Measurements from ENCODE around the gene IQSEC1. TPM values are rescaled to one million over a fixed set of nuclear protein-coding genes. Genes with fewer than 3 reads are reported as not detected.

The IQSEC1 gene
- polyA plus RNA-seq, 1 donor (not counting 4 experiments of a cell fraction or from before 2014, with no cell fraction given): 2.8 TPM

DNA sequence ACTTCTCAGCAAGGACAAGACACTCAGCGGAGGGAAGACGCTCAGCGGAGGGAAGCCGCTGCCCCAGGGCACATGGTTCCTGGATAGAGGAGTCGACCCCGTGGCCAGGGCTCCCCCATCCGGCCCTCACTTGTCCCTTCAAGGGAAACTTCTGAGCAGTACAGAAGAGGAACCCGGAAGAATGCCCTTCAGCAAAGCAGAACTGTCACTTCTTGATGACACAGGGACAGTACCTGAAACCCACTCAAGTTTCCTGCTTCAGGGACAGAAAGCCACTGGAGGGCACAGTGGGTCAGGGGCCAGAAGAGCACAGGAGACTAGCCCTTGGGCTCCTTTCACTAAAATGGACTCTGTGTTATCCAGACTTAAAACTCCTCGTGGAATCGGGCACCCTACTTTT is 134.1 kb downstream of the IQSEC1 start:
- Histone ChIP-seq H3K9me3 (ENCODE audit: control insufficient read depth, low read depth, low read length) (no peaks in the 10 kb centered on the region), H2AFZ (ENCODE audit: control insufficient read depth, low read length) (no peak overlapping the region), H4K20me1 (ENCODE audit: control insufficient read depth, extremely low read depth, insufficient read depth, low read length) (no peaks in the 10 kb centered on the region), H3K27ac (ENCODE audit: control insufficient read depth, insufficient read depth, low read length) (no peak overlapping the region), H3K4me3 (ENCODE audit: control insufficient read depth in 2 of 3, extremely low read depth in 1 of 3, insufficient read depth in 2 of 3, low read depth in 1 of 3, low read length in 3 of 3) (no peak overlapping the region), H3K4me1 (ENCODE audit: control insufficient read depth, extremely low read depth, insufficient read depth, low read length) (no peaks in the 10 kb centered on the region), H3K9me1 (ENCODE audit: control insufficient read depth, extremely low read depth, insufficient read depth, low read length) (no peaks in the 10 kb centered on the region), H3K79me2 (ENCODE audit: control insufficient read depth, insufficient read depth, low read length) (no peaks in the 10 kb centered on the region), H3K9ac (ENCODE audit: control insufficient read depth, extremely low read depth, insufficient read depth, low read length) (no peak overlapping the region), H3K27me3 (ENCODE audit: control insufficient read depth, extremely low read depth, insufficient read depth, low read length) (no peaks in the 10 kb centered on the region), H3K4me2 (ENCODE audit: control insufficient read depth, extremely low read depth, insufficient read depth, low read depth, low read length) (no peak overlapping the region), H3K36me3 (ENCODE audit: control insufficient read depth in 2 of 2, extremely low read depth in 1 of 2, insufficient read depth in 2 of 2, low read length in 2 of 2) (peaks cover 14 to 17% of the 10 kb centered on the region in 2 experiments)
- FAIRE-seq (no peak), DNase-seq (ENCODE audit: low read depth, low spot score) (no peak)
- TF ChIP-seq EZH2 (IDR thresholded peaks at IDR 0.05; ENCODE audit: low read length): no peak
- TF ChIP-seq, protein P1, sequence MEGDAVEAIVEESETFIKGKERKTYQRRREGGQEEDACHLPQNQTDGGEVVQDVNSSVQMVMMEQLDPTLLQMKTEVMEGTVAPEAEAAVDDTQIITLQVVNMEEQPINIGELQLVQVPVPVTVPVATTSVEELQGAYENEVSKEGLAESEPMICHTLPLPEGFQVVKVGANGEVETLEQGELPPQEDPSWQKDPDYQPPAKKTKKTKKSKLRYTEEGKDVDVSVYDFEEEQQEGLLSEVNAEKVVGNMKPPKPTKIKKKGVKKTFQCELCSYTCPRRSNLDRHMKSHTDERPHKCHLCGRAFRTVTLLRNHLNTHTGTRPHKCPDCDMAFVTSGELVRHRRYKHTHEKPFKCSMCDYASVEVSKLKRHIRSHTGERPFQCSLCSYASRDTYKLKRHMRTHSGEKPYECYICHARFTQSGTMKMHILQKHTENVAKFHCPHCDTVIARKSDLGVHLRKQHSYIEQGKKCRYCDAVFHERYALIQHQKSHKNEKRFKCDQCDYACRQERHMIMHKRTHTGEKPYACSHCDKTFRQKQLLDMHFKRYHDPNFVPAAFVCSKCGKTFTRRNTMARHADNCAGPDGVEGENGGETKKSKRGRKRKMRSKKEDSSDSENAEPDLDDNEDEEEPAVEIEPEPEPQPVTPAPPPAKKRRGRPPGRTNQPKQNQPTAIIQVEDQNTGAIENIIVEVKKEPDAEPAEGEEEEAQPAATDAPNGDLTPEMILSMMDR (optimal IDR thresholded peaks at IDR 0.05 in 1 of 3, IDR thresholded peaks at IDR 0.05 in 1 of 3, conservative IDR thresholded peaks at IDR 0.05 in 1 of 3; ENCODE audit: extremely low read depth in 1 of 3, insufficient read depth in 2 of 3, low read length in 3 of 3): no peak
- dilution Hi-C loops (cut with MboI; ENCODE audit: extremely low pct_ligation_motif_present, low sequenced_read_pairs): no loop called here

DNA sequence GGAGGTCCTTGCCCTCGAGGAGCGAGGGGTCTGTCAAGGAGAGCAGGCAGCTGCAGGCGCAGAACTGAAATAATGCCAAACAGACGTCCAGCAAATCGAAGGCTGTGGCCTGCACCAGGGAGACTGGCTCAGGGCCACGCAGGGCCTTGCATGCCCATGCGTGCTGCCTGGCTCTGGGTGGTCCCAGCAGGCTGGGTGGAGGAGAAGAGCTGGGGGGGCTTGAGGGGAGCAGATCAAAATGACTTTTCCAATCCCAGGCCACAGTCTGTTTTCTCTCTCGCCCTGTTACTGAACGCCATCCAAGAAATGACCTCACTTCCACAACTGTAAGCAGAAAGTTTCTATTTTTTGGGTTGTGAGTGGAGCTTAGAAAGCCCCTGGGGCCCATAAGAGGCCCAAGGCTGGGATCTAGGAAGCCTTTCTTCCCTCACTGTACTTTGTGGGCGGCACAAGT is 134.9 kb downstream of the IQSEC1 start:
- Histone ChIP-seq H3K4me1 (ENCODE audit: control insufficient read depth, extremely low read depth, insufficient read depth, low read length) (no peaks in the 10 kb centered on the region), H3K27ac (ENCODE audit: control insufficient read depth, insufficient read depth, low read length) (no peak overlapping the region), H3K36me3 (ENCODE audit: control insufficient read depth in 2 of 2, extremely low read depth in 1 of 2, insufficient read depth in 2 of 2, low read length in 2 of 2) (peaks cover 14 to 17% of the 10 kb centered on the region in 2 experiments), H3K9me1 (ENCODE audit: control insufficient read depth, extremely low read depth, insufficient read depth, low read length) (no peaks in the 10 kb centered on the region), H3K4me3 (ENCODE audit: control insufficient read depth in 2 of 3, extremely low read depth in 1 of 3, insufficient read depth in 2 of 3, low read depth in 1 of 3, low read length in 3 of 3) (no peak overlapping the region), H3K9ac (ENCODE audit: control insufficient read depth, extremely low read depth, insufficient read depth, low read length) (no peak overlapping the region), H3K79me2 (ENCODE audit: control insufficient read depth, insufficient read depth, low read length) (no peaks in the 10 kb centered on the region), H3K9me3 (ENCODE audit: control insufficient read depth, low read depth, low read length) (no peaks in the 10 kb centered on the region), H2AFZ (ENCODE audit: control insufficient read depth, low read length) (no peak overlapping the region), H3K27me3 (ENCODE audit: control insufficient read depth, extremely low read depth, insufficient read depth, low read length) (no peaks in the 10 kb centered on the region), H4K20me1 (ENCODE audit: control insufficient read depth, extremely low read depth, insufficient read depth, low read length) (no peaks in the 10 kb centered on the region), H3K4me2 (ENCODE audit: control insufficient read depth, extremely low read depth, insufficient read depth, low read depth, low read length) (no peak overlapping the region)
- FAIRE-seq: no peak
- dilution Hi-C loops (cut with MboI; ENCODE audit: extremely low pct_ligation_motif_present, low sequenced_read_pairs): no loop called here
- TF ChIP-seq EZH2 (IDR thresholded peaks at IDR 0.05; ENCODE audit: low read length): no peak
- TF ChIP-seq, protein P1 (optimal IDR thresholded peaks at IDR 0.05 in 1 of 3, IDR thresholded peaks at IDR 0.05 in 1 of 3, conservative IDR thresholded peaks at IDR 0.05 in 1 of 3; ENCODE audit: extremely low read depth in 1 of 3, insufficient read depth in 2 of 3, low read length in 3 of 3): no peak
- DNase-seq (ENCODE audit: low read depth, low spot score): no peak
